Activated CD8-positive, alpha-beta T cell treated with anti-CD3 and anti-CD28 coated beads for 36 hours (primary cell): Measurements from ENCODE around the gene ZNF133. TPM values are rescaled to one million over a fixed set of nuclear protein-coding genes. Genes with fewer than 3 reads are reported as not detected.

Source experiments
- ATAC-seq: fragments of 200-7000 bp; cut with Tn5 transposase; one replicate; pipeline ENCODE4 v1.10.0; 2021; ENCODE audit warnings: mild to moderate bottlenecking, moderate library complexity
- CTCF ChIA-PET: fragments of 350-600 bp; sonication (Branson Sonifier 250); formaldehyde crosslinking; loops from one replicate; lab custom pipeline; 2021; ENCODE audit warnings: antibody characterized with exemption; lab: Charles Lee
- POLR2A ChIA-PET: fragments of 350-600 bp; sonication (Branson Sonifier 250); formaldehyde crosslinking; loops from one replicate; lab custom pipeline; 2021; ENCODE audit warnings: antibody characterized with exemption; lab: Charles Lee
- DNase-seq: peaks from one replicate; pipeline ENCODE4 v3.0.0-alpha.2; 2020
- H3K27ac Mint-ChIP-seq: one replicate; pipeline ENCODE4 v1.8.0; 2021; ENCODE audit warnings: mild to moderate bottlenecking, mixed read lengths
- H3K27me3 Mint-ChIP-seq: one replicate; pipeline ENCODE4 v1.8.0; 2021; ENCODE audit warnings: mixed read lengths
- H3K36me3 Mint-ChIP-seq: one replicate; pipeline ENCODE4 v1.8.0; 2021; ENCODE audit warnings: low read depth, mixed read lengths
- H3K4me1 Mint-ChIP-seq: one replicate; pipeline ENCODE4 v1.8.0; 2021; ENCODE audit warnings: low read depth, mixed read lengths
- H3K4me3 Mint-ChIP-seq: one replicate; pipeline ENCODE4 v1.8.0; 2021; ENCODE audit warnings: mild to moderate bottlenecking, moderate library complexity, mixed read lengths
- H3K9me3 Mint-ChIP-seq: one replicate; pipeline ENCODE4 v1.8.0; 2021; ENCODE audit warnings: mixed read lengths
- CTCF ChIP-seq: fragments of 200-600 bp; IDR thresholded peaks from one replicate; pipeline ENCODE4 v1.8.0; 2022; ENCODE audit warnings: antibody characterized with exemption, mild to moderate bottlenecking
- intact Hi-C: fragments of 100-400 bp; cut with micrococcal nuclease; formaldehyde crosslinking; loops from one replicate; pipeline ENCODE4 v1.10.0; 2022
- total RNA-seq, 2 experiments: library from RNA; stranded (reverse); gene quantifications; one replicate each; pipeline ENCODE4 v1.2.3, GENCODE V29; 2021

Gene ZNF133
- total RNA-seq, 2 experiments from 2014 or later = 8.0 TPM

DNA sequence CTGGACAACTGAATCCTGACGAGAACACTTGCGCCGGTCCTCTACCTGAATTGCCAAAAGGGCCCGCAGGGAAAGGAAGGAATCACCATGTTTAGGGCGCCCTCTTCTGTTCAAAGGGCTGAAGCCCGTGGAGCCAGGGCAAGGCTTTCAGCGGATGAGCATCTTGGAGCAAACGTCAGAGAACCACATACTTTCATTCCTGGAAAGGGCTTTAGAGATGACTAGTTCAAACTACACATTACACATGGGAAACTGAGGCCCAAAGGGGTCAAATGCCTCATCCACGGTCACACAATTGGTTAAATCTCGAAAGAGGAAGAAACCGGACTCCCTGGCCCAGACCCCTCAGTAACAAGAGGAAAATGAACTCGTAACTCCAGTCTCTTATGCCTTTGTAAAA, 11.5 kb upstream of the ZNF133 start:
- DNase-seq (peak; percentile 83), ATAC-seq (peak; percentile 93)
- intact Hi-C loops = loop anchor here (5.0 kb wide), 1 partner anchor 140 kb away; the partner anchor contains the start of genes KAT14 and PET117
- Mint-ChIP-seq H3K27ac (no peak overlapping the region), H3K4me3 (no peak overlapping the region), H3K4me1 (peaks cover 4% of the 10 kb centered on the region), H3K36me3 (no peaks in the 10 kb centered on the region), H3K27me3 (peaks cover 32% of the 10 kb centered on the region), H3K9me3 (no peaks in the 10 kb centered on the region)
- CTCF ChIA-PET = interaction anchor here (0.7 to 2.4 kb wide), 8 partner anchors 9 to 306 kb away, joined by 3 to 10 read pairs (median 3); partner anchors contain the start of gene ZNF133
- POLR2A ChIA-PET = no interaction called here
- peak; percentile 87 for TF ChIP-seq CTCF

- ChIA-PET POLR2A (no interaction called here), CTCF (no interaction called here)
- no peaks in the 10 kb centered on the region for H3K36me3 Mint-ChIP-seq
- peaks cover 2% of the 10 kb centered on the region for H3K9me3 Mint-ChIP-seq
- peaks cover 31% of the 10 kb centered on the region for H3K27me3 Mint-ChIP-seq
- H3K4me3 Mint-ChIP-seq = no peak overlapping the region
- DNase-seq = peak; percentile 21
- ATAC-seq = peak; percentile 67
- no peak overlapping the region for H3K27ac Mint-ChIP-seq
- intact Hi-C loops = loop anchor here (5.0 kb wide), 1 partner anchor 142 kb away; the partner anchor contains the start of genes KAT14 and PET117
- peaks cover 4% of the 10 kb centered on the region for H3K4me1 Mint-ChIP-seq
- TF ChIP-seq CTCF = no peak
Measured at GRCh38 chr20:18279242-18279641, 9.1 kb upstream of the ZNF133 start.

GRCh38 chr20:18284805-18285533, 3.4 kb upstream of the ZNF133 start:
- ChIA-PET CTCF (interaction anchor here (0.9 to 1.6 kb wide), 2 partner anchors 9 to 346 kb away, joined by 3 to 7 read pairs; no protein-coding TSS in a partner anchor), POLR2A (no interaction called here)
- H3K9me3 Mint-ChIP-seq = peaks cover 19% of the 10 kb centered on the region
- ATAC-seq (no peak), DNase-seq (no peak)
- no peak for TF ChIP-seq CTCF
- H3K36me3 Mint-ChIP-seq = peaks cover 3% of the 10 kb centered on the region
- intact Hi-C loops = loop anchor here (10.0 kb wide), 1 partner anchor 220 kb away; the partner anchor contains the start of gene SEC23B
- no peak overlapping the region for H3K4me3 Mint-ChIP-seq
- no peak overlapping the region for H3K27ac Mint-ChIP-seq
- peaks cover 21% of the 10 kb centered on the region for H3K27me3 Mint-ChIP-seq
- H3K4me1 Mint-ChIP-seq = peaks cover 12% of the 10 kb centered on the region

- Mint-ChIP-seq H3K4me3 (peak overlapping the region; percentile 96), H3K4me1 (peaks cover 15% of the 10 kb centered on the region), H3K36me3 (peaks cover 16% of the 10 kb centered on the region), H3K27ac (peak overlapping the region; percentile 99), H3K9me3 (peaks cover 19% of the 10 kb centered on the region), H3K27me3 (peaks cover 13% of the 10 kb centered on the region)
- ChIA-PET CTCF (interaction anchor here (1.1 to 1.6 kb wide), 4 partner anchors 10 to 32 kb away, joined by 3 to 10 read pairs (median 3); no protein-coding TSS in a partner anchor), POLR2A (interaction anchor here (0.7 to 1.2 kb wide), 2 partner anchors 32 to 220 kb away, joined by 4 read pairs; partner anchors contain the start of gene SEC23B)
- DNase-seq (no peak), ATAC-seq (no peak)
- intact Hi-C loops = loop anchor here (10.0 kb wide), 1 partner anchor 217 kb away; the partner anchor contains the start of gene SEC23B
- TF ChIP-seq CTCF = no peak
Measured at GRCh38 chr20:18287546-18287914, 797 bp upstream of the ZNF133 start.
